GM12878 (cell line): ENCODE results near the gene TRIM28. TPM values are rescaled to one million over a fixed set of nuclear protein-coding genes. Genes with fewer than 3 reads are reported as not detected.

Experiments
- E2F4 ChIP-seq: IDR thresholded peaks from 2 replicates; pipeline ENCODE4 v1.6.1; 2012; ENCODE audit warnings: low read depth, low read length, improper control_type of control experiment
- HDAC2 ChIP-seq: fragments of 200-600 bp; sonication (generic); IDR thresholded peaks from 2 replicates; pipeline ENCODE4 v1.6.1; 2017
- IKZF2 ChIP-seq, 2 experiments: fragments of 450-650 bp; IDR thresholded peaks; 2 replicates each; pipeline ENCODE4 v1.6.1; 2017; ENCODE audit warnings: mild to moderate bottlenecking in 2 of 2, moderate library complexity in 2 of 2
- NFYA ChIP-seq: IDR thresholded peaks from 2 replicates; pipeline ENCODE4 v1.6.1; 2011; ENCODE audit warnings: low read depth, mild to moderate bottlenecking, low read length, improper control_type of control experiment, borderline replicate concordance
- REST ChIP-seq: IDR thresholded peaks from 2 replicates; pipeline ENCODE4 v1.6.1; 2012; ENCODE audit warnings: mild to moderate bottlenecking, low read depth, low read length
- polyA plus RNA-seq, 11 experiments: library from polyadenylated mRNA; depleted of rRNA in 4 of 11; unstranded in 6 of 11; stranded (reverse) in 5 of 11; fragments of >200 nt; fragmentation: Nextera tagmentation in 4 of 11; fragmentation: Illumina TruSeq in 1 of 11; extraction: Ambion mirVana in 4 of 11; extraction: Trizol in 1 of 11; gene quantifications; 1 replicate in 1 of 11; 2 replicates in 10 of 11; pipeline versions ENCODE4 v1.2.1 to v1.2.3, GENCODE V29; 2011 to 2016; ENCODE audit warnings: inconsistent platforms in 2 of 11, missing spikeins in 2 of 11, low read depth in 1 of 11
- total RNA-seq, 4 experiments: library from RNA; depleted of rRNA in 3 of 4; stranded (reverse); fragments of >200 nt in 3 of 4; fragmentation: Illumina TruSeq in 1 of 4; extraction: Trizol in 1 of 4; gene quantifications; 2 replicates each; pipeline versions ENCODE4 v1.2.1 to v1.2.3, GENCODE V29; 2013 to 2021

TRIM28 gene
- total and polyA plus RNA-seq, 10 of the 15 experiments (the other 5 are each of a cell fraction or from before 2014, with no cell fraction given) = 5.0 to 650 (median 296) TPM

- no peak for TF ChIP-seq E2F4
- TF ChIP-seq IKZF2 (IDR thresholded peaks at IDR 0.05) = peak; percentile 51 to 71; a peak in 3 of 4 replicates
- TF ChIP-seq REST = no peak
- TF ChIP-seq NFYA = no peak
- TF ChIP-seq HDAC2 = no peak
- TF ChIP-seq, all 136 proteins: peak for 10
Observed at GRCh38 chr19:58584498-58585441, 40.9 kb downstream of the TRIM28 start (continued).
